ENCODE measurements around the gene TFDP3.

Gene TFDP3

GRCh38 chrX:133185119-133185518 is 33.0 kb downstream of the TFDP3 start:
- no peak for DNase-seq

DNA sequence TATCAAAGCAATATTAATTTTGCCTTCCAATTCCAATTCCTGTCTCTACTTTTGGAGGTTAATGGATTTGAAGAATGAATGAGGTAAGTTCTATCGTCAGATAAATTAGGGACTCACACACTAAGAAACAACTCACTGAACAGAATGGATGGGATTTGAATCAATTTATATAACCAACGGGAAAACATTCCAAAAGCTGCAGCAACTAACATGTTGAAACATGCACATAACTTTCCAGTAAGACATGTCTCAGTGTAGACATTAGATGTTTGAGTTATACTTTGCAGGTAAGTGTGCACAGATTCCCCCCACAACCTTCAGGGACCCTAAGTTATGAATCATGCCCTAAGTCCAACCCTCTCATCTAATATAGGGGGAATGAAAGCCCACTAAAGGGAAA is 34.3 kb downstream of the TFDP3 start:
- DNase-seq, result no peak

DNA sequence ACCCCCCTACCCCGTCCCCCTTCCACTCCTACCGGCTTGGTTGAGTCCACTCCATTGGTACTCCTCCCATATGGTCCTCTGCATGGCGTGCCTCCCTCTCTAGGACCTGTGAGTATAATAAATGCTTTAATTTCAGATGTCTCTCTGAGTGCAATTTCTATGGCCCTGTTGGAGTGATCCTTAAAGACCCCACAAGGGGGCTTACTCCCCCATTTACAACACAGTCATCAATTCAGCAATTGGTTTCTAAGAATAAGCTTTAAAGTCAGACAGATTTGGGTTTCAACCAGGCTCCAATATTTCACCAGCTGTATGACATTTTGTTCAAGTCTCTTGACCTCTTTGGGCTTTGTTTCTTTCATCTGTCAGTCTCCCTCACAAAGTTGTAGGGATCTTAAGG is 38.7 kb downstream of the TFDP3 start:
- DNase-seq, result no peak

GRCh38 chrX:133177202-133177601 is 41.0 kb downstream of the TFDP3 start:
- no peak for DNase-seq

GRCh38 chrX:133175605-133176004 is 42.5 kb downstream of the TFDP3 start:
- DNase-seq, result no peak

DNA sequence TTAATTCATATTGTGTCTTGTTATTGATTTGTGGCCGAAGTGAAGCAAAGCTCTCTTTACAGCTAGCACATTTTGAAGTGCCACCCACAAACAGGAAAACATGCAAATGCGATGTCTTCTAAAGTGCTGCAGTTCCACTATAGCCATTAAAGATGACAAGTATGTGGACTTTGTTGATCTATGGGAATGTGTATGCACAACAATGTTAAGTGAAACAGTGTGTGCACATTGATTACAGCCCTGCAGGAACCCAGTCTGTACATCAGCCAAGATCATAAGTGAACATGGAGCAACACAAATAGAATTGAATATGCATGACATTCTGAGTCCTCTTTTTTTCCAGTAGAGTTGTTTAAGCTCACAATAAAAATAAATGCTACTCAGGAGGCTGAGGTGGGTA is 43.0 kb downstream of the TFDP3 start:
- DNase-seq, result no peak

DNA sequence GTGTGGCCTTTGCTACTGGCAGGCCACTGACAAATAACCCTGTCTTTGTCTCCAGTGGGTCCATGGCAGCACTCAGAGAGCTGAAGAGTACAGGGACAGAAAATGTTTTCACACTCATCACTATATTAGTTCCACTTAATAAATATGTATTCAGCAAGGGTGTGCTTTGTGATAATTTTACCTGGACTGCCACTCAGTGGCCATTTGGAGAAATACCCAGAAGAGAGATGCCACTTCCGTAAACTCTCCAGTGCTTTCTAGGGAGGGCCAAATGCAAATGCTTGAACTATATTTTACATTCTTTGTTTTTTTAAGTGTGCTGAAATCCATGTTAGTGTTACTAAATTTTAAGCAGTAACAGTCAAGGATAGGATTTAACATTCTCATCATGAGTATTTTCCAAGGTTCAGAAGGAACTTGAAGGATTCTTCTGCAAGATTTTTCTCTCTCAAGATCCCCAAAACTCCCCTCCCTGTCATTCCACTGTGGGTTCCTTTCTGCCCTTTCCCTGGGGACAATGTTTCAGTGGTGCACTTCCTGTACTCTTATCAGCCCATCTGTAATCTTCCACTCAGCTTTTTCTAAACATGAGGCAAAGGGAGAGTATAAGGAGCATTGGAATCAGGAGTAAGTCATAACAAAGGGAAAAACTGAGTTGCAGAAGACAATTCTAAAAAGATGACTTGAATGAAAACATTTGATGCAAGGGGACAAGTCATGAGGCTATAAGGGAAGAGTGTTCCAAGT is 46.0 kb downstream of the TFDP3 start:
- DNase-seq, result no peak

Measured in stimulated activated naive CD4-positive, alpha-beta T cell treated with Interleukin-2 at 50 U/mL for 16 hours (primary cell).